Fibroblast of lung (primary cell): Measurements from ENCODE around the gene DUS2.
"Not testable (repeated sequence)": the region's sequence is repeated elsewhere in the genome, so short reads cannot be mapped to it uniquely, and the experiment has no call there.

Experiments used
- CTCF ChIP-seq, 2 donors: IDR thresholded peaks in 1 of 2; conservative IDR thresholded peaks in 1 of 2; 1 replicate in 1 of 2; 2 replicates in 1 of 2; pipeline ENCODE4 v1.5.1; 2011 to 2012; ENCODE audit warnings: low read length in 2 of 2, control low read depth in 1 of 2, inconsistent platforms in 1 of 2, low read depth in 1 of 2, mild to moderate bottlenecking in 1 of 2
- EZH2 ChIP-seq: IDR thresholded peaks from 2 replicates; pipeline ENCODE4 v1.5.1; 2012; ENCODE audit warnings: low read length, control low read depth, mild to moderate bottlenecking; ENCODE audit errors: missing control alignments

GRCh38 chr16:68009872-68010271, 13.2 kb upstream of the DUS2 start:
- not testable (repeated sequence) for TF ChIP-seq CTCF (conservative IDR thresholded peaks at IDR 0.05 in 1 of 2, IDR thresholded peaks at IDR 0.05 in 1 of 2; ENCODE audit: low read depth in 1 of 2, low read length in 2 of 2); EZH2
